Islet of Langerhans (tissue), 1 donor: ENCODE measurements around the gene CARMIL1.
A peak's percentile ranks its signal among the peaks of the same experiment; 100 is the strongest.

ENCODE experiments used
- FAIRE-seq: peaks from one replicate; lab custom pipeline; 2011; peaks lifted over from hg19 to GRCh38; lab: Jason Lieb, UNC

Gene CARMIL1

DNA sequence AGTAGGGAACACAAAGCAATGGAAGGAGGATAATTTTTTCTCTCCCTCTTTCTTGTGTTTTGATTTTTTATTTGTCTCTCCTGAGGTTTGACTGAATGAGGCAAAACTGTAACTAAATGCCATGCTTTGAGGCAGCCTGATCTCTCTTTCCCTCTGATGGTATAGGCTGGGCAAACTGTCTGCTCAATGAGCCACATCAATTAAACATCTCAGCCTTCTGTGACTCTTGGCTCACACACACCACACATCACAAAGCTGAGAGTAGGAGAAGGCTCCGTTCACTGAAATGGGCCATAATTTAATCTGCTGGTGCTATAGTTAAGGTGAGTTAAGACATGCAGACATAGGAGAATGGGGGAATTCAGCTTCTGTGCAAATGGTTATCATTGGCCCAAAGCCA is 344.7 kb downstream of the CARMIL1 start:
- FAIRE-seq = no peak

DNA sequence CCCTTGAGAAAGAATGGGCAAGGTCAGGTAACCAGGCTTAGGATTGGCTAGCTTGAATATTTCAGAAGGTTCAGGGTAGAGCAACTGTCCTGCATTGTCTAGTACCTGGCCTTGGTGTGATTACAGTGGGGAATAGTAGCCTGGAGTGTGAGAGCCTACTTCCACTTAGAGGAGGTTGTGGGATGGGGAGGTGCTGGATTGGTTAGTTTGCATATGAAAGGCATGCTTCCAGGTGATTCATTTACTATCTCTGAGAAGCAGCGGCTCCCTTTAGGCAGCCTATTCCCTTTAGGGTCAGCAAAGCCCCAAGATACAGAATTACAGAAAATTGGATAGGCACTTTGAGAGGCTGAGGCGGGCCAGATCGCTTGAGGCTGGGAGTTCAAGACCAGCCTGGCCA is 347.8 kb downstream of the CARMIL1 start:
- FAIRE-seq = no peak

DNA sequence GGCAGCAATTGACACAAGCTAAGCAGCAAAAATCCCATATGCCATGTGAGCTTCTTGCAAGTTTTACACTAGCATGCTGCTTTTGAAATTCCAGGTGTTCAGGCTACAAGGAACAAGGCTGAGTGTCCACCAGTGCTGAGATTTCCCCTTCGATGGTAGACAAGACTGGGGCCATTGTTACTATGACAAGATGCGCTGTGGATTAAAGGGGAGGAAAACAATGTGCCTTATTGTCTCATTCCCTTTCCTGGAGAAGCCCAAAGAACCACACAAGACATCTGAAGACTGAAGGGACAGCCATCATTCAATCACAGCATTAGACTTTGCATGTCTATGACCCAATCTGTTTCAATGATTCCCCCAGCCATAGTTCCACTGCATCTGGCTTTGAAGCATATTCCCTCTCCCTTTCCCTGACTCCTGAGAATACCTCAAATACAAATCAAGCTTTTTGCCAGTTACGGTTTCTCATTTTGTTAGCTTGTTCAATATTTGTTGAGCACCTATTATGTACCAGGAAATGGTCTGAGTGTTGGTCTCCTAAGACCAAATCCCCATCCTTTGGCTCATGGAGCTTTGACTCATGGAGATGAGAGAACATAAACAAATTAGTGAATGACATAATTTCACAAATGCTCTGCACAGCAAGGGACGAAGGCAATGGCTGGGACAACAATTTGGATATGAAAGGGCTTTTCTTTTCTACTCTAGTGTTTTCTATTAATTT is 349.5 kb downstream of the CARMIL1 start:
- peak; percentile 60 for FAIRE-seq

DNA sequence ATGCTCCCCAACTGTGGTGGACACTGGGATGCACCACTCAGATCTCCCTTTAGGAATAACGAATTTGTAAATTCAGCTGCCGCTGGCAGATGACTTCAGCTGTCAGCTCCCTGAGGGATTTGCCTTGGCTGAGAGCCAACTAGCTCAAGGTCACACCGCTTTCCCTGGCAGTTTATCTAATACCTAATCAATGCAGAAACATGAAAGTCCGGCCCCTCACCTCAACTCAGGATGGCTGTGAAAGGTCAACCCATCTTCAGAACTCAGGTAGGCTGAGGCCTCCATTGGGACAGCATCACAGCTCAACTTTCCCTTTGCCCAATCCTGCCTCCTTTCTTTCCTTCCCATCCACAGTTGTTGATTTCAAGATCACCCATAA is 350.0 kb downstream of the CARMIL1 start:
- FAIRE-seq = no peak

DNA sequence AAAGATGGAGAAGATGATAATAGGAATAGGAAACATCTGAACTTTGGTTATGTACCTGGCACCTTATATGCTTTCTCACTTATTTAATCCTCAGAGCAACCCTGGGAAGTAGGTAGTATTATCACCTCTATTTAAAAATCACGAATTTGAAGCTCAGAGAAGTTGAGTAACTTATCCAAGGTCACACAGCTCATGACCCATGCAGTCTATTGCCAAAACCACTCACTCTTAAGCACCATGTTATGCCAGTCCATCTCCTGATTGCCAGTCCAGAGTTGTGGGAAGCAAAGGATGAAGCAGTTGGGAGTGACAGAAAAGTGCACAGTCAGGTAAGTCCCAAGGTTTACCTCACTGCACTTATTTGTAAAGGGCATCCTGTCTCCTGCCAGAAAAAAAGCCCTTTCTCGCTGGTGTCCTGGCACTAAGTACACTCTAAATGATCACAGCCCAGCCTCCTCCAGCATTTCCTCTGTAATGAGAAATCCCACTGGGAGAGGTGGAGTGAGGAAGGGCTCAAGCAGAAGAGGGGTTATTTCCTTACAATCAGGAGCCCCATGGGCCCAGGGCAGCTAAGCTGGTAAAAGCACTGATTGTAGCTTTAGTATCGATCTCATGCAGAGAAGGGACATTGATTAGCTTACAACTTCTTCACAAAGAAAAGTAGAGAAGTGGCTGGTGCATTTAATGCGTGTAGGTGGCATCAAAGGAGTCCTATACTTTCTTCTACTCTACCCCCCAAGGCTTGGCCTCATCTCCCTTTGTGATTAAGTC is 351.5 kb downstream of the CARMIL1 start:
- FAIRE-seq = peak; percentile 13

DNA sequence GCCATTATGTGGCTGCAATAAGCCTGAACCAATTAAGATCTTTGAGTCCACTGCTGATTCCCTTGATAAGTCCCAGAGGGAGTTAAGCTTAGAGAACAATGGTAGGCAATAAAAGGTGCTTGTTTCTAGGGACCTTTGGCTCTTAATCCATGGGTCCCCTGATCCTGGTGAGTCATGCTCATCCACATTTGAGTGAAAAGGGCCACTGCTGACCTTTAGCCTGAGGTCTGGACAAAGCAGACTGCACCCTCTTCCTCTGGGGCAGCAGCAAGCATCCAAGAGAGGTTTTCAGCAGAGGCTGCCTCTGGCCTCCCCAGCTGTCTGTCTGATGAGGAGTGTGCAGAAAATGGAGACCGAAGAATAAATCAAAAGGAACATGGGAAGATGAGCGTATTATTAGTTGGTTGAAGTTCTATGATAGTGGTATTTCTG is 356.7 kb downstream of the CARMIL1 start:
- no peak for FAIRE-seq

DNA sequence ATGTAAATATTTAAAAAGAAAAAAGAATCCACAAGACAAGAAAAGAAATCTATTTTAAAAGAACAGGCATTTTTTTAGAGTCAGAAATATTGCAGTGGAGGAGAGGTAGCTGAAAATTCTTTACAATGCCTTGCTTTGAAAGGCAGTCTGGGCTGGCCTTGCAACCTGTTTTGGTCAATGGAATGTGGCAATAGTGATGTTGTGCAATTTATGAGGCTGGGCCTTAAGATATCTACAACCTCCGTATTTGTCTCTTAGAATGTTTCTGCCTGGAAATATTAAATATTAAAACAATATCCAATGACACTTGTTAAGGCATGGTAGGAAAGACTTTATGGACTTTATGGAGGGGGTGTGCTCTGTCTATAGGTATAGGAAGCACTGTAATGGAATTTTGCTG is 358.0 kb downstream of the CARMIL1 start:
- no peak for FAIRE-seq

DNA sequence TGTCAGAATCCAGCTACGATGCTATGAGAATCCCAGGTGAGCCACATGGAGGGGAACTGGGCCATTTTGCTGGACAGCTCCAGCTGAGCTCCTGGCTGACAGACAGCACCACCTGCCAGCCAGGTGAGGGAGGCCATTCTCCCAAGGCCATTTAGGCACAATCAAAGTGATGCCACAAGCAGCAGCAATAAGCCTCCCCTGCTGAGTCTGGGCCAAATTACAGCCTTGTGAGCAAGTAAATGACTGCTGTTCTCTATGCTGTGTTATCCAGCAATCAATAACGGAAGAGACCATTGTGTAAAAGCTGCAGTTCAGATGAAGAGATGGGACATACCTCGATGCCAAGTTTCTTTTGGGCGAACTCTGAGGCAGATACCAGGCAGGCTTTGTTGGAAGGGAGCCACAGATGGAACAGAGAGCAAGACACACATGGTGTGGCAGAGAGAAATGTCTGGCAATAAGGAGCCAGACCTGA is 358.8 kb downstream of the CARMIL1 start:
- no peak for FAIRE-seq

DNA sequence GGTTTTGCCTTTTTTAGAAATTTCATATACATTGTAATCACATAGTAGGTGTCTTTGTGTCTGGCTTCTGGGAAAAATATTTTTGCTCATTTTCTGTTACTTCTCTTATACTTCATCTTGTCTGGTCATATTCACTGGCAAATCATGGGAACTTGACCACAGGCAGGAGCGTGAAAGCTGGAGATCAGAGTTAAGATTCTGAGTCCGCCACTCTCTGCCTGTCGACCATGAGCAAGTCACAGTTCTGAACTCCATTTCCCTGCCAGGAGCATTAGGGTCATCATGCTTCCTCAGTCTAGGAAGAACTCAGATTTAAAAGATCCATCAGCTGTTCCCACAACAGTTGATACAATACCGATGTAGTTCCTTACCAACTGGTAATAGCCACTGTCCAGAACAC is 360.5 kb downstream of the CARMIL1 start:
- no peak for FAIRE-seq

DNA sequence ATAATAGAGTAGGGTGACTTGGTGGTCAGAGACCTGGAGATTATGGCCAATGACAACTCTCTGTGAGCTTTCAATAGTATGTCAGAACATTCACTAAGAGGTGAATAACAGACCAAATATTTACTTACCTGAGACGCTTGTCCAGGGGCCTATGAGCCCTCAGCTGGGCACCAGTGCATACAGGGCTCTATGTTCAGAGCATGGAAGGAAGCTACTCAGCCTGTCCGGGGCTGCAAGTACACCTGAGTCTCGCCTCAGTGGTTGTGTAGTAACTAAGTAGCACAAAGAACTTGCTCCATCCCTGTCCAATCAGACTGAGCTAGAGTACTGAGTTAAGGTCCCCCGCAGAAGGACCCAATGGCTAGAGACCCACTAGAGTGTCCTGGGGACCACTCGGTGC is 361.3 kb downstream of the CARMIL1 start:
- no peak for FAIRE-seq

DNA sequence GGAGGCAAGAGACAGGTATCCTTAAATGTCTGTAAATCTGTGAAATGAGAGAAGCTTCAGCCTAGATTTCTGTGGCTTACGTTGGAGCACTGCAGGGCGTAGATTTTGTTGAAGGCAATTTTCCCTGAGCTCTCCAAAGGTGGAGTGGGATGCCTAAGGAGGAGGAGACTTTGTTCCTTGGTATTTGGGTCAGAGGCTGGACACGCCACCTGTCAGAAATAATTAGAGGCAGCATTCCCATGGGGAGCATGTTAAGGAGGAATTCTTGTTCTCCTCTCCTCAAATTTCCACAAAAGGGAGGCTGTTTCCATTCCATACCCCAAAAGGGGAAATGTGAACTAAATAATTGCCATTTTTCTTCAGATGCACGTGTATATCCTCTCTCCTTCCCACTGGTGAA is 361.7 kb downstream of the CARMIL1 start:
- FAIRE-seq = no peak

DNA sequence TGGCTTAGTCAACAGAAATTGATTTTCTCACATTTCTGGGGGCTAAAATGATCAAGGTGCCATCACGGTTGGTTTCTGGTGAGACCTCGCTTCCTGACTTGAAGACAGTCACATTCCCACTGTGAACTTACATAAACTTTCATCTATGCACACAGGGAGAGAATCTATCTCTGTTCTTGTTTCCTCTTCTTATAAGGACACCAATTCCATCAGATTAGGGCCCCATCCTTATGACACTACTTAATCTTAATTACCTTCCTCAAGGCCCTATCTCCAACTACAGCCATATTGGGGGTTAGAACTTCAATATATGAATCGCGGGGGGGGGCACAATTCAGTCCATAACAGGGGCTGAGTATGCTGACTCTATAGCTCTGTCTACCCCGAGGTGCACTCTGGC is 362.2 kb downstream of the CARMIL1 start:
- FAIRE-seq = no peak

DNA sequence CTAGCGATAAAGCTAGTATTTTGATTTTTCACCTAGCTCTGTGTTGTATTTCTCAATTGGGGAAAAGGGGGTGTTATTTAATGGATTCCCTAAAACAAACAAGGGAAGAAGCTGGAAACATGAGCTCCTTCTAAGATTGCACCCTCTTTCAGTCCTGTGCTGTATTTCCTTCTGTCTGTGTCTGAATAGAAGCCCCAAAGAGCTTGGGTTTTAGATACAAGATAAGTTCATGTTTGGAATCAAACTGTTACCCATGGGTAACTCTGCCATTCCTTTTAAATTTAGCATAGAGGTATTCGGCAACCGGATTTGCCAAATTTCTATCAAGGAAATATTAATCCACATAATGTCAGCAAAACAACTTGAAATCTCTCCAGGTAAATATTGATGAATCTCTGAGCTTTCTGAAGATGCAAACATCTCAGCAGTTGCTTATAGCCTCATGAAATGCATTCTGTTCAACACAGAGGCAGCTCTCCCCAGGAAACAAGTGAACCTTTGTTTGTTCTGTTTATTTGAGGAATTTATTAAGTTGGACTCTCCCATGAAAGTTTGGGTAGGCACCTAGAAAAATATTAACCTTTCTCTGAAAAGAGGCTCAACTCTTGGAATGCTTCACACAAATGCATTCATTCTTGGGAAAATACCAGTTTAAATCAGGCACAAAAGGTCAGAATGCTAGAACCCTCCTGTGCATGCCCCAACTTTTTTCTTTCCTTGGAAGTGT is 362.9 kb downstream of the CARMIL1 start:
- FAIRE-seq = no peak

DNA sequence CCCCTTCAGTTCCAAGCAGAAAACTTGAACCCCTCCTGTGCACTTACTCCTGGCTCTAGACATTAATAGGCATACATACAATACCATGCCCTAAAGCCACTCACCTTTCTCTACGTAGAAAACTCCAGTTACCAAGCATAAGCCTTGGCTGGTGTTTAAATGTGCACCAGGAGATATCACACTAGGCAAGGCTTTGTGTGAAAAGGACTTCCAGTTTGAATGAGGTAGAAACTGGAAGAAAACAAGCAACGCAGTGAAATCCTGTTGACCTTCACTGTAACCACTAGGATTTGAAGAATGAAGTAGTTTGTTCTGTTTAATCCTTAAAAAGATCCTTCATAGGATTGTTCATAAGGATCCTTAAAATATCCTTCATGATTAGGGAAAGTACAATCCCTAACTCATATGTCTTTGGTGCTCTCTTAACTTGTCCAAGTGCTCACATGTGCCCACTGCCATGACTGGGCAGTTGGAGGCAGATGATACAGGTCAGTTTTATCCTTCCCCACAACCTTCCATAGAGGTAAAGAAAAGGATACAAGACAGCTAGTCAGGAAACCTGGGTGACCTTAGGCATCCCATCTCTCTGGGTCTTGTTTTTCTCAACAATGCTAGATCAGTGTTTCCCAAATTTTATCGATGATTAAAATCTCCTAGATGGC is 363.6 kb downstream of the CARMIL1 start:
- no peak for FAIRE-seq

DNA sequence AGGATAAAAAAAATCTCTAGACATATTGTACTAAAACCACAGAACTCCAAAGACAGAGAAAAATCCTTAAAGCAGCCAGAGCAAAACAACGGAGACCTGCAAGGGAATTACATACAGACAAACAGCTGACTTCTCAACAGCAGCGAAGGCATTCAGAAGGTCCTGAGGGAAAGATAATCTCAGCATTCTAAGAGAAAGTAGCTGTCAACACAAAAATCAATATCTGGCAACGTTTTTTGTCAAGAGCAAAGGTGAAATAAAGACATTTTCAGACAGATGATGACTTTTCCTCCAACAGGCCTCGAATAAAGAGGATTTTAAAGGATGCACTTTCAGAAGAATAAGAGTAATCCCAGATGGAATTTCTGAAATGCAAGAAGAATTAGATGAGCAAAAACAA is 366.7 kb downstream of the CARMIL1 start:
- FAIRE-seq = no peak

DNA sequence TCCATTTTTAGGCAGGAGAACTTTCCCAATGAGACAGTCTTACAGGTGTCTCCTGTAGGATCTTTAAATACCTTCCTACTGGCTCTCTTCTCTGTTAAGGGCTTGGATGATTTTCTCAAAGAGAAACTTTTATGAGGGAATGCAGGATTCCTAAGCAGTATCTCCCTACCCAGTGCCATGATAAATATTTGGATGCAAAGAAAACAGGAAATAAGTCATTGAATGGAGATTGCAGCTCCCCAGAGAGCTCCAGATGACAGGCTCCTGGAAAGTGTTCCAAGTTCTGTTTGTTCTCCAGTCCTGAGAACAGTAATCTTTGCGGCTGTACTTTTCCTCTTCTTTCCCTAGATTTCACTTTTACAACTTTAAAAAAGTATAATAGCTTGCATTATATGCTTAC is 370.4 kb downstream of the CARMIL1 start:
- FAIRE-seq = no peak

DNA sequence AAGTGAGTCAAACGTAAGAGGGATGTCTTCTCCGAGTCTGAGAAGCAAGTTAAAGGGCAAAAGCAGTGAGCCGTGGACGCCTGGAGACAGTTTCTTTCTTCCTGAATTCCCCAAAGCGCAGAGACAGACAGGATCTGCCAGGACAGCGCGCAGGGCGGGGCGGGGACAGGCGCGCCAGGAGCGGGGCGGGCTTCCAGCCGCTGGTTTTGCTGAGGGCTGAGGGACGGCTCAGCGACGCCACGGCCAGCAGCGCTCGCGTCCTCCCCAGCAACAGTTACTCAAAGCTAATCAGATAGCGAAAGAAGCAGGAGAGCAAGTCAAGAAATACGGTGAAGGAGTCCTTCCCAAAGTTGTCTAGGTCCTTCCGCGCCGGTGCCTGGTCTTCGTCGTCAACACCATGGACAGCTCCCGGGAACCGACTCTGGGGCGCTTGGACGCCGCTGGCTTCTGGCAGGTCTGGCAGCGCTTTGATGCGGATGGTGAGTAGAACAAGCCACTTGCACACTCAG is 372.9 kb downstream of the CARMIL1 start, which contains the start of gene SCGN:
TSS of gene SCGN (plus strand) at position 209 of the 509 bp plus-strand sequence. CDS start at position 398, 189 bp downstream.
- FAIRE-seq = no peak

DNA sequence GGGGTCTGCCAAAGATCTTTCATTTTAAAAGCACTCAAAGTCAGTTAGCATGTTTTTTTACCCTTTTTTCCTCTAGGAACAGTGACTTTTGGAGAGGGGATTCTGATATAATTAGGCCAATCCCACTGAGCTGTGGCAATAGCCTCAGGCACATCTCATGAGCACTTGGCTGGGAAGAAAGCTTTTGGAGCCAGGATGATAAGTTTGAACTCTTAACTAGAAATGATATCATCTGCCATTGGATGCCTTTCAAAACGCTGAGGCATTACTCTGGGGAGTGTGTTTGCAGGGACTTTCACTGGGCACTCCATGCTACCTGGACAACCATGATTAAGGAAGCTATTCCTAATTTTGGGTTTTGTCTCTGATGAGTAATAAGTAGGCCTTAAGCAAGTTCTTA is 376.5 kb downstream of the CARMIL1 start:
- FAIRE-seq = no peak

DNA sequence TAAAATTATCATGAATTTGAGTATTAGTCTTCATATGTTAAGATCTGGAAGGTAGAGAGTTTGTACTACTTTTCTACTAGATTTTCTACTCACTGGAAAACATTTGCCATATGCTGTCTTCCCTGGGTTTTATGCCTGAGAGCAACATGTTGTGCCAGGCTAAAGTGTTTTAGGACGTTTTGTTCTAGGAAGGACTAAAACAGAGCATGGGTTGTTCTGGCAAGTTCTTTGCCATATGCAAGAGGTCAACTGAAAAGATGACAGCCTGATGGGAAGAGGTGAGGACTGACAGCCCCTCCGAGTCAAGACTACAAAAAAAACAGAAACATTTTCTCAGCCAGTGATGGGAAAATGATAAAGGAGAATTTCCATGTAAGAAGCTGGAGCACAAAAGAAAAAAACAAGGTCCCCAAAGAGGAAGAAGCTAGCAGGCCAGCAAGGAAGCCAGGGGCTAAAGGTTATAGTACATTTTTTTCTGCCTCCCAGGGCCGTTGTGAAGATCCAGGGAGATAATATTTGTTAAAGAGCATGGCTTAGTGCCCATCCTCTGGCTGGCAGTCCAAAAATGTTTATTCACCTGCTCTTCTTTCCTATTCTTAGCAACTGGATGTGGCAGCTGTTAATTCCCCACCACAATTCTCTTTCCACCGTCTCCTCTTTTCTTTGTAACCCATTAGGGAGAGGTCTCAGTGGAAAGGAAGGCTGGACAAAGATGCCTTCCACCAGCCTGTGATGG is 380.6 kb downstream of the CARMIL1 start:
- peak; percentile 94 for FAIRE-seq

DNA sequence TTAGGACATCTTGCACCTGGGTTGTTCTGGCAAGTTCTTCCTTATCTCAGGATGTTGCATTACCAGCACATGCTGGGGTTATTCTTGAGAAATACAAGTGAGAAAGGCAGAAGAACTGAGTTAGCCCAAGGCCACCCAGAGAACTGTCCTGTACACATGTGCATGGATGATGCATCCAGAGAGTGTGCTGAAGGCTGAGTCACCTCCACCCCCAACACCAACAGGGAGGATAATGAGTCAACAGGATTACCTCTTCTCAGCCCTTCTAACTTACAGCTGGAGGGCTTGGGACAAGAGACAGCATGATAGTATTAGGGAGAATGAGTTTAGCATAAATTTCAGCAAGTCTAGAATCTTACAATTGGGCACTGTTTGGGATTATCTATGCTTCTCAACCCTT is 381.3 kb downstream of the CARMIL1 start:
- FAIRE-seq = no peak

DNA sequence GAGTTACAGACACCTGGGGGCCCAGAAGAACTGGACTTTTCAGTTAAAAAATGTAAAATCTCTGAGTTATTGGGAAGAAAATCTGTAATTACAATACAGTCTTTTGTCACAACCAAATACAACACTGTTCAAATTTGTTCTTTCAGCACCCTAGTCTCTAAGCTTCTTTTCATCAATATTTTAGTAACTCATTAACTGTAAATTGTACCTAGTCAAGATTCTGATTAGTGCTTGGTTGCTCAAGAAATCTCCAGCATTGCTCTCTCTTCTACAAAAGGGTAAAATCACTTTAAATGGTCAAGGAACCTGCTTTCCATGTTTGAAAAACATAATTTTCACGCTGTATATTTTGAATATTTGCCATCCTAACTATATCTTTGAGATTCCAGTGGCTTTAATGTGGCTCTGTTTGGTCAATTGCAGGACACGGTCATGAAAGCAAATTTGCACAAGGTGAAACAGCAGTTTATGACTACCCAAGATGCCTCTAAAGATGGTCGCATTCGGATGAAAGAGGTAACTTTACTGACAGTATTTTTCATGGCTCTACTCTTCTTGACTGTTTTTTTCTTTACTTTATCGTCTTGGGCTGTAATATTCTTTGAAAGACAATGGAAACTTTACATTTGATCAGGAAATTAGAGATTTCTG is 382.1 kb downstream of the CARMIL1 start:
- FAIRE-seq = peak; percentile 74
